Sigmoid colon (tissue), 7 donors: ENCODE results near the gene ESR2. TPM values are rescaled to one million over a fixed set of nuclear protein-coding genes. Genes with fewer than 3 reads are reported as not detected.
"Not testable (repeated sequence)": the region's sequence is repeated elsewhere in the genome, so short reads cannot be mapped to it uniquely, and the experiment has no call there.

Source experiments
- DNase-seq: peaks from one replicate; pipeline ENCODE4 v3.0.0-alpha.2; 2019
- H3K27ac ChIP-seq, 4 donors: fragments of 200-600 bp; sonication (generic); one replicate each; pipeline ENCODE4 v1.5.1; 2016 to 2019; ENCODE audit warnings: mild to moderate bottlenecking in 1 of 4
- H3K27me3 ChIP-seq, 3 donors: fragments of 200-600 bp; sonication (generic); one replicate each; pipeline ENCODE4 v1.5.1; 2019; ENCODE audit warnings: mild to moderate bottlenecking in 1 of 3
- H3K36me3 ChIP-seq, 4 donors: fragments of 200-600 bp; sonication (generic); one replicate each; pipeline ENCODE4 v1.5.1; 2016 to 2019
- H3K4me1 ChIP-seq, 4 donors: fragments of 200-600 bp; sonication (generic); one replicate each; pipeline ENCODE4 v1.5.1; 2017 to 2019
- H3K4me3 ChIP-seq, 4 donors: fragments of 200-600 bp; sonication (generic); one replicate each; pipeline ENCODE4 v1.5.1; 2017 to 2019; ENCODE audit warnings: mild to moderate bottlenecking in 2 of 4, moderate library complexity in 1 of 4
- H3K9me3 ChIP-seq, 4 donors: fragments of 200-600 bp in 3 of 4; sonication (generic) in 3 of 4; one replicate each; pipeline versions ENCODE4 v1.5.1 to v1.6.1; 2013 to 2019
- CTCF ChIP-seq, 4 experiments: fragments of 450-650 bp in 3 of 4; fragments of 200-600 bp in 1 of 4; IDR thresholded peaks; one replicate each; pipeline ENCODE4 v1.5.1; 2016 to 2019; ENCODE audit warnings: antibody characterized with exemption in 4 of 4, mild to moderate bottlenecking in 3 of 4, moderate library complexity in 2 of 4
- EP300 ChIP-seq, 4 donors: sonication (generic); formaldehyde crosslinking; IDR thresholded peaks; one replicate each; pipeline ENCODE4 v1.6.1; 2017; ENCODE audit warnings: antibody characterized with exemption in 4 of 4
- POLR2A ChIP-seq, 2 donors: fragments of 450-650 bp; IDR thresholded peaks; one replicate each; pipeline ENCODE4 v1.6.1; 2016; ENCODE audit warnings: antibody characterized with exemption in 2 of 2, mild to moderate bottlenecking in 2 of 2, moderate library complexity in 2 of 2
- POLR2AphosphoS5 ChIP-seq, 4 donors: sonication (generic); formaldehyde crosslinking; IDR thresholded peaks; one replicate each; pipeline ENCODE4 v1.6.1; 2017; ENCODE audit warnings: antibody characterized with exemption in 4 of 4
- WGBS, 2 donors: extraction: QIAGEN DNeasy Blood & Tissue Kit; methylation state at CpG; one replicate each; pipeline ENCODE4 v1.1.7; 2013; 5-methylcytosine and 5-hydroxymethylcytosine counted together
- intact Hi-C: fragments of 100-400 bp; cut with DNase I; formaldehyde crosslinking; loops from one replicate; pipeline ENCODE4 v1.15.1; 2023
- polyA plus RNA-seq, 3 donors: library from polyadenylated mRNA; stranded (reverse); fragments of 200-250 nt; gene quantifications; one replicate each; pipeline ENCODE4 v1.2.3, GENCODE V29; 2013
- total RNA-seq, 4 donors: library from RNA; depleted of rRNA; stranded (reverse); fragments of >200 nt; gene quantifications; one replicate each; pipeline ENCODE4 v1.1.0, GENCODE V29; 2016
- donor health status: healthy with polysubstance abuse.
- donor health status: Bipolar disorder and iron deficiency.
- donor health status: healthy.

ESR2 gene
- total and polyA plus RNA-seq, 7 donors: 0.16 to 1.8 (median 0.41) TPM; not detected in 3

- H3K27me3 ChIP-seq: no peaks in the 10 kb centered on the region
- H3K36me3 ChIP-seq: peaks cover 0 to 11% (median 0%) of the 10 kb centered on the region in 4 donors
- no peak for TF ChIP-seq CTCF (IDR thresholded peaks at IDR 0.05)
- TF ChIP-seq POLR2AphosphoS5 (IDR thresholded peaks at IDR 0.05): no peak
- no peak for TF ChIP-seq POLR2A (IDR thresholded peaks at IDR 0.05)
- TF ChIP-seq EP300 (IDR thresholded peaks at IDR 0.05): no peak
- DNase-seq: no peak
- no peak overlapping the region for H3K4me3 ChIP-seq
- no peaks in the 10 kb centered on the region for H3K9me3 ChIP-seq
- H3K27ac ChIP-seq: no peak overlapping the region
- intact Hi-C loops: no loop called here
- H3K4me1 ChIP-seq: no peaks in the 10 kb centered on the region
- WGBS, 2 donors: 87 to 93% methylated on average over 6 of the region's 6 CpGs
These were observed 234.5 kb downstream of the ESR2 start for GRCh38 chr14:64059454-64060198.

- H3K4me1 ChIP-seq: no peaks in the 10 kb centered on the region
- peaks cover 0 to 21% (median 12%) of the 10 kb centered on the region in 4 donors for H3K36me3 ChIP-seq
- DNase-seq: no peak
- TF ChIP-seq POLR2A (IDR thresholded peaks at IDR 0.05): no peak
- TF ChIP-seq POLR2AphosphoS5 (IDR thresholded peaks at IDR 0.05): no peak
- no peak for TF ChIP-seq EP300 (IDR thresholded peaks at IDR 0.05)
- no peak for TF ChIP-seq CTCF (IDR thresholded peaks at IDR 0.05)
- intact Hi-C loops: no loop called here
- no peaks in the 10 kb centered on the region for H3K27me3 ChIP-seq
- H3K9me3 ChIP-seq: no peaks in the 10 kb centered on the region
- H3K27ac ChIP-seq: no peak overlapping the region
- no peak overlapping the region for H3K4me3 ChIP-seq
- 83 to 86% methylated on average over 10 of the region's 10 CpGs for WGBS, 2 donors
These were observed 240.2 kb downstream of the ESR2 start for GRCh38 chr14:64053694-64054669.

GRCh38 chr14:64049616-64050381, 244.4 kb downstream of the ESR2 start:
- peaks cover 0 to 28% (median 12%) of the 10 kb centered on the region in 4 donors for H3K36me3 ChIP-seq

GRCh38 chr14:64045091-64045490, 249.1 kb downstream of the ESR2 start:
- DNase-seq: no peak
- Histone ChIP-seq H3K9me3 (no peaks in the 10 kb centered on the region), H3K27ac (no peak overlapping the region), H3K36me3 (peaks cover 0 to 13% (median 2%) of the 10 kb centered on the region in 4 donors), H3K4me3 (no peak overlapping the region), H3K27me3 (no peaks in the 10 kb centered on the region), H3K4me1 (no peaks in the 10 kb centered on the region)
- no peak for TF ChIP-seq POLR2AphosphoS5 (IDR thresholded peaks at IDR 0.05)
- TF ChIP-seq POLR2A (IDR thresholded peaks at IDR 0.05): no peak
- no peak for TF ChIP-seq EP300 (IDR thresholded peaks at IDR 0.05)
- no peak for TF ChIP-seq CTCF (IDR thresholded peaks at IDR 0.05)
- intact Hi-C loops: no loop called here
- WGBS, 2 donors: 80 to 90% methylated on average over 2 of the region's 2 CpGs

More at GRCh38 chr14:64049616-64050381, 244.4 kb downstream of the ESR2 start:
- WGBS, 2 donors: 93 to 95% methylated on average over 2 of the region's 2 CpGs
- Histone ChIP-seq H3K27ac (no peak overlapping the region), H3K4me1 (no peaks in the 10 kb centered on the region), H3K27me3 (no peaks in the 10 kb centered on the region), H3K4me3 (no peak overlapping the region), H3K9me3 (no peaks in the 10 kb centered on the region)
- intact Hi-C loops: no loop called here
- no peak for DNase-seq
- no peak for TF ChIP-seq POLR2A (IDR thresholded peaks at IDR 0.05)

GRCh38 chr14:64043296-64043695, 250.9 kb downstream of the ESR2 start:
- H3K9me3 ChIP-seq, H3K4me3 ChIP-seq, H3K4me1 ChIP-seq, DNase-seq, H3K36me3 ChIP-seq, H3K27ac ChIP-seq, intact Hi-C loops, H3K27me3 ChIP-seq: not testable (repeated sequence)
- WGBS, 2 donors: 97 to 98% methylated on average over 6 of the region's 6 CpGs
